H9 (cell line): ENCODE measurements around the gene MYO18B. TPM values are rescaled to one million over a fixed set of nuclear protein-coding genes. Genes with fewer than 3 reads are reported as not detected.

Experiments
- DNase-seq: peaks from one replicate; pipeline ENCODE4 v3.0.0-alpha.2; 2017
- H2AFZ ChIP-seq: one replicate; pipeline ENCODE4 v1.6.1; 2013; ENCODE audit warnings: mild to moderate bottlenecking, low read length, control low read depth, moderate library complexity
- H2AK5ac ChIP-seq: 2 replicates; pipeline ENCODE4 v1.6.1; 2013; ENCODE audit warnings: low read length, control low read depth, mixed read lengths; ENCODE audit not compliant: insufficient read length
- H2BK120ac ChIP-seq: one replicate; pipeline ENCODE4 v1.6.1; 2013; ENCODE audit warnings: low read depth, mild to moderate bottlenecking, low read length, control low read depth, inconsistent platforms; ENCODE audit not compliant: poor library complexity, severe bottlenecking
- H2BK12ac ChIP-seq: 2 replicates; pipeline ENCODE4 v1.6.1; 2013; ENCODE audit warnings: low read length, control low read depth, mixed read lengths, low read depth; ENCODE audit not compliant: insufficient read length
- H2BK15ac ChIP-seq: 2 replicates; pipeline ENCODE4 v1.6.1; 2013; ENCODE audit warnings: low read depth, low read length, control low read depth
- H2BK20ac ChIP-seq: one replicate; pipeline ENCODE4 v1.6.1; 2013; ENCODE audit warnings: low read depth, mild to moderate bottlenecking, low read length, control low read depth, inconsistent platforms; ENCODE audit not compliant: poor library complexity, severe bottlenecking
- H2BK5ac ChIP-seq: 2 replicates; pipeline ENCODE4 v1.6.1; 2013; ENCODE audit warnings: low read length, control low read depth, mixed read lengths; ENCODE audit not compliant: insufficient read length
- H3K14ac ChIP-seq: 2 replicates; pipeline ENCODE4 v1.6.1; 2013; ENCODE audit warnings: low read length, control low read depth; ENCODE audit not compliant: insufficient read depth
- H3K18ac ChIP-seq: 2 replicates; pipeline ENCODE4 v1.6.1; 2013; ENCODE audit warnings: low read depth, mild to moderate bottlenecking, mixed read lengths, low read length, control low read depth; ENCODE audit not compliant: insufficient read length
- H3K23ac ChIP-seq: 2 replicates; pipeline ENCODE4 v1.6.1; 2013; ENCODE audit warnings: low read length, control low read depth, mixed read lengths, low read depth; ENCODE audit not compliant: insufficient read length
- H3K23me2 ChIP-seq: 2 replicates; pipeline ENCODE4 v1.6.1; 2013; ENCODE audit warnings: low read depth, mild to moderate bottlenecking, mixed read lengths, low read length, control low read depth; ENCODE audit not compliant: insufficient read length, poor library complexity, severe bottlenecking
- H3K27ac ChIP-seq: 2 replicates; pipeline ENCODE4 v1.5.1; 2013; ENCODE audit warnings: low read length, control low read depth, mixed read lengths, low read depth; ENCODE audit not compliant: insufficient read length
- H3K27me3 ChIP-seq: 2 replicates; pipeline ENCODE4 v1.6.1; 2013; ENCODE audit warnings: low read length, control low read depth, inconsistent platforms; ENCODE audit not compliant: insufficient read depth
- H3K4ac ChIP-seq: 2 replicates; pipeline ENCODE4 v1.6.1; 2013; ENCODE audit warnings: low read depth, mild to moderate bottlenecking, control low read depth, inconsistent platforms, low read length, moderate library complexity
- H3K4me1 ChIP-seq: 2 replicates; pipeline ENCODE4 v1.6.1; 2013; ENCODE audit warnings: low read length, control low read depth, inconsistent platforms; ENCODE audit not compliant: insufficient read depth
- H3K4me2 ChIP-seq: 2 replicates; pipeline ENCODE4 v1.6.1; 2013; ENCODE audit warnings: low read length, control low read depth, mixed read lengths; ENCODE audit not compliant: insufficient read length, insufficient read depth
- H3K56ac ChIP-seq: 2 replicates; pipeline ENCODE4 v1.6.1; 2013; ENCODE audit warnings: low read depth, mild to moderate bottlenecking, mixed read lengths, low read length, control low read depth; ENCODE audit not compliant: insufficient read length
- H3K79me1 ChIP-seq: 2 replicates; pipeline ENCODE4 v1.6.1; 2013; ENCODE audit warnings: low read depth, mild to moderate bottlenecking, moderate library complexity, low read length, control low read depth, inconsistent platforms; ENCODE audit not compliant: insufficient read depth, poor library complexity, severe bottlenecking
- H3K79me2 ChIP-seq: 2 replicates; pipeline ENCODE4 v1.6.1; 2013; ENCODE audit warnings: low read length, control low read depth, inconsistent platforms; ENCODE audit not compliant: insufficient read depth
- H3K9ac ChIP-seq: 2 replicates; pipeline ENCODE4 v1.6.1; 2013; ENCODE audit warnings: low read length, control low read depth, mixed read lengths; ENCODE audit not compliant: insufficient read length; ENCODE audit errors: extremely low read depth
- H3K9me3 ChIP-seq: one replicate; pipeline ENCODE4 v1.6.1; 2013; ENCODE audit warnings: low read depth, low read length, inconsistent platforms; ENCODE audit not compliant: control insufficient read depth
- H3T11ph ChIP-seq: one replicate; pipeline ENCODE4 v1.6.1; 2013; ENCODE audit warnings: mild to moderate bottlenecking, low read length, control low read depth, inconsistent platforms
- H4K20me1 ChIP-seq: one replicate; pipeline ENCODE4 v1.6.1; 2013; ENCODE audit not compliant: control insufficient read depth, insufficient read length, insufficient read depth
- H4K5ac ChIP-seq: 2 replicates; pipeline ENCODE4 v1.6.1; 2013; ENCODE audit warnings: low read depth, mild to moderate bottlenecking, mixed read lengths, low read length, control low read depth; ENCODE audit not compliant: insufficient read length
- H4K8ac ChIP-seq: replicated peaks from 2 replicates; pipeline ENCODE4 v1.6.1; 2013; ENCODE audit warnings: low read length, control low read depth, mixed read lengths, low read depth; ENCODE audit not compliant: insufficient read length
- H4K91ac ChIP-seq: 2 replicates; pipeline ENCODE4 v1.6.1; 2013; ENCODE audit warnings: low read depth, mild to moderate bottlenecking, moderate library complexity, mixed read lengths, low read length, control low read depth; ENCODE audit not compliant: insufficient read length
- H3K27ac Mint-ChIP-seq, 3 experiments: 2 replicates in 2 of 3; 3 replicates in 1 of 3; pipeline ENCODE4 v1.8.0; 2020 to 2021; ENCODE audit warnings: mixed read lengths in 3 of 3, mild to moderate bottlenecking in 1 of 3, moderate library complexity in 1 of 3
- H3K27me3 Mint-ChIP-seq: 2 replicates; pipeline ENCODE4 v1.8.0; 2021; ENCODE audit warnings: low read depth, mild to moderate bottlenecking, moderate library complexity, mixed read lengths
- H3K36me3 Mint-ChIP-seq, 3 experiments: 2 replicates in 2 of 3; 3 replicates in 1 of 3; pipeline ENCODE4 v1.8.0; 2020 to 2021; ENCODE audit warnings: low read depth in 3 of 3, mixed read lengths in 3 of 3; ENCODE audit not compliant: insufficient read depth in 1 of 3
- H3K4me1 Mint-ChIP-seq, 2 experiments: 2 replicates each; pipeline ENCODE4 v1.8.0; 2020; ENCODE audit warnings: mixed read lengths in 2 of 2
- H3K4me3 Mint-ChIP-seq, 2 experiments: 2 replicates in 1 of 2; 3 replicates in 1 of 2; pipeline ENCODE4 v1.8.0; 2020 to 2021; ENCODE audit warnings: mild to moderate bottlenecking in 2 of 2, mixed read lengths in 2 of 2, moderate library complexity in 1 of 2
- H3K9me3 Mint-ChIP-seq, 2 experiments: 2 replicates in 1 of 2; 3 replicates in 1 of 2; pipeline ENCODE4 v1.8.0; 2020; ENCODE audit warnings: mild to moderate bottlenecking in 2 of 2, mixed read lengths in 2 of 2, moderate library complexity in 1 of 2
- WGBS: extraction: QIAGEN DNeasy Blood & Tissue Kit; methylation state at CpG from one replicate; pipeline ENCODE4 v1.1.7; 2013; ENCODE audit warnings: missing lambda C conversion rate, low lambda C conversion rate, mixed read lengths; ENCODE audit not compliant: insufficient read length; ENCODE audit errors: extremely low coverage; 5-methylcytosine and 5-hydroxymethylcytosine counted together
- total RNA-seq: library from RNA; stranded (reverse); gene quantifications from 2 replicates; pipeline ENCODE4 v1.2.1, GENCODE V29; 2021
- TF ChIP-seq, protein P1 (sequence below): fragments of 200-600 bp; sonication (generic); conservative IDR thresholded peaks from 3 replicates; pipeline ENCODE4 v1.8.0; 2021; ENCODE audit warnings: antibody characterized with exemption, mild to moderate bottlenecking

Gene MYO18B
- total RNA-seq, 1 experiment from 2014 or later = 0.46 TPM

DNA sequence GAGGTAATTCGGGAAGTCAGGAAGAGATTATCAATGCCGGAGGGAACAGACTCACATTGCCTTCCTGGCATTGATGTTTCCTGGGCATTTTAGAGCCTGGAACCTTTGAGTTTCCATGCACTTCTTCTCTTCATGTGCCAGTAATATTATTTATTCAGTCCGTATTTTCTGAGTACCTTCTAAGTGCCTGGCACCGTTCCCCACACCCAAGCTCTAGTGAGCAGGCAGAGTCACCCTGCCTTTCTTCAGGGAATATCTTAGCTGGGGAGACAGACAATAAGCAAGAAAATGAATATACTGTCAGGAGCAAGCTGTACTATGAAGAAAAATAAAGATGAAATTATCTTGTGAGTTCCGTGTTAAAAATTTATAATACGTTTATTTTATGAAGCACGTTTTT, 291.1 kb downstream of the MYO18B start:
- no peak overlapping the region for H3T11ph ChIP-seq
- H3K4me1 ChIP-seq = no peaks in the 10 kb centered on the region
- H3K4me2 ChIP-seq = no peak overlapping the region
- H3K9ac ChIP-seq = no peak overlapping the region
- no peak overlapping the region for H2BK12ac ChIP-seq
- H3K79me1 ChIP-seq = no peaks in the 10 kb centered on the region
- H2AFZ ChIP-seq = no peak overlapping the region
- H2BK15ac ChIP-seq = no peak overlapping the region
- H3K23ac ChIP-seq = no peak overlapping the region
- no peak overlapping the region for H4K91ac ChIP-seq
- H3K9me3 ChIP-seq = peaks cover 10% of the 10 kb centered on the region
- WGBS = 100% methylated on average over 3 of the region's 7 CpGs
- Mint-ChIP-seq H3K27me3 (peaks cover 5% of the 10 kb centered on the region), H3K9me3 (peaks cover 8 to 20% of the 10 kb centered on the region in 2 experiments; a peak in 4 of 5 replicates), H3K4me1 (no peaks in the 10 kb centered on the region), H3K4me3 (no peak overlapping the region), H3K36me3 (peaks cover 0 to 7% (median 6%) of the 10 kb centered on the region in 3 experiments; a peak in 4 of 7 replicates), H3K27ac (no peak overlapping the region)
- TF ChIP-seq, protein P1, sequence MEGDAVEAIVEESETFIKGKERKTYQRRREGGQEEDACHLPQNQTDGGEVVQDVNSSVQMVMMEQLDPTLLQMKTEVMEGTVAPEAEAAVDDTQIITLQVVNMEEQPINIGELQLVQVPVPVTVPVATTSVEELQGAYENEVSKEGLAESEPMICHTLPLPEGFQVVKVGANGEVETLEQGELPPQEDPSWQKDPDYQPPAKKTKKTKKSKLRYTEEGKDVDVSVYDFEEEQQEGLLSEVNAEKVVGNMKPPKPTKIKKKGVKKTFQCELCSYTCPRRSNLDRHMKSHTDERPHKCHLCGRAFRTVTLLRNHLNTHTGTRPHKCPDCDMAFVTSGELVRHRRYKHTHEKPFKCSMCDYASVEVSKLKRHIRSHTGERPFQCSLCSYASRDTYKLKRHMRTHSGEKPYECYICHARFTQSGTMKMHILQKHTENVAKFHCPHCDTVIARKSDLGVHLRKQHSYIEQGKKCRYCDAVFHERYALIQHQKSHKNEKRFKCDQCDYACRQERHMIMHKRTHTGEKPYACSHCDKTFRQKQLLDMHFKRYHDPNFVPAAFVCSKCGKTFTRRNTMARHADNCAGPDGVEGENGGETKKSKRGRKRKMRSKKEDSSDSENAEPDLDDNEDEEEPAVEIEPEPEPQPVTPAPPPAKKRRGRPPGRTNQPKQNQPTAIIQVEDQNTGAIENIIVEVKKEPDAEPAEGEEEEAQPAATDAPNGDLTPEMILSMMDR = no peak
- no peak overlapping the region for H2BK5ac ChIP-seq
- H3K4ac ChIP-seq = no peak overlapping the region
- no peaks in the 10 kb centered on the region for H3K79me2 ChIP-seq
- H3K14ac ChIP-seq = no peak overlapping the region
- H4K20me1 ChIP-seq = no peaks in the 10 kb centered on the region
- H2BK120ac ChIP-seq = no peak overlapping the region
- no peaks in the 10 kb centered on the region for H3K27me3 ChIP-seq
- no peak overlapping the region for H3K18ac ChIP-seq
- H3K27ac ChIP-seq = no peak overlapping the region
- H3K23me2 ChIP-seq = no peaks in the 10 kb centered on the region
- H2BK20ac ChIP-seq = no peak overlapping the region
- no peak overlapping the region for H2AK5ac ChIP-seq
- no peak overlapping the region for H4K8ac ChIP-seq
- H3K56ac ChIP-seq = no peak overlapping the region
- DNase-seq = no peak
- no peak overlapping the region for H4K5ac ChIP-seq
